ENCODE data around the gene EPN2. TPM values are rescaled to one million over a fixed set of nuclear protein-coding genes. Genes with fewer than 3 reads are reported as not detected.

The EPN2 gene
- total RNA-seq, 1 donor from 2014 or later: 42.1 TPM

DNA sequence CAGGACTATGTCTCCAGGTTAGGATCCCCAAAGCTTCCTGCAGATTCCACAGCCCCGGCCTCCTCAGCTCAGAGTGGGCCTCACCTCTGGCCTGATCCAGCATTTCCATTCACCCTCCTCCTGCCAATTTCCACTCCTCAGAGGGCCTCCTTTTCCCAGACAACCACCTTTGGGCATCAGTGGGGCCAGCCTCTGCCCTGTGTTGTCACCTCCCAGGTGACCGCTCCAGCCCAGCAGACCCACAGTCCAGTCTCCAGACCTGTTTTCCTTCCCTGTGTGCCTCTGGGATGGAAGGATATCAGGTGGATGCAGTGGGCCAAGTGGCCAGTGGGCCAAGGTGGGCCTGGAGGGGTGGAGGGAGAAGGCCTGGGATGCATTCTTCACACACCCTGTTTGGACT is 92.7 kb downstream of the EPN2 start:
- no peak for DNase-seq (ENCODE audit: low spot score)

- DNase-seq (ENCODE audit: low spot score): no peak
These were observed 93.1 kb downstream of the EPN2 start for GRCh38 chr17:19330271-19330670.

DNA sequence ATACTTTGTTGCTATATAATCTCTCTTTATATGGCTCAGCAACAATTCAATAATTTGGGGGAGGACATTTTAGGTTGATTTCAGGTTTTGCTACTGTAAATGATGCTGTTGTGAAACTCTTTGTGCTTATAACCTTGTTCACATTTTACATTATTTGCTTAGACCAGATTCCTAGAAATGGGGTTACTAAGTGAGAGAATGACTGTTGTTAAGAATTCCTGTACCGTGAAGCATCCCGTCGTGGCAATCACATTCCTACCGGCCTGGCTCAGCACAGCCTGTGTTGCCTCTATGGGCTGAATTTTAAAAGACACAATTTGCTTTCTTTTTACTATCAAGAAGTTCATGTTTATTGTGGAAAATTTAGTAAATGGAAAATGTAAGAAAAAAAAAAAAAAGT is 94.0 kb downstream of the EPN2 start:
- peak; percentile 61 for DNase-seq (ENCODE audit: low spot score)

DNA sequence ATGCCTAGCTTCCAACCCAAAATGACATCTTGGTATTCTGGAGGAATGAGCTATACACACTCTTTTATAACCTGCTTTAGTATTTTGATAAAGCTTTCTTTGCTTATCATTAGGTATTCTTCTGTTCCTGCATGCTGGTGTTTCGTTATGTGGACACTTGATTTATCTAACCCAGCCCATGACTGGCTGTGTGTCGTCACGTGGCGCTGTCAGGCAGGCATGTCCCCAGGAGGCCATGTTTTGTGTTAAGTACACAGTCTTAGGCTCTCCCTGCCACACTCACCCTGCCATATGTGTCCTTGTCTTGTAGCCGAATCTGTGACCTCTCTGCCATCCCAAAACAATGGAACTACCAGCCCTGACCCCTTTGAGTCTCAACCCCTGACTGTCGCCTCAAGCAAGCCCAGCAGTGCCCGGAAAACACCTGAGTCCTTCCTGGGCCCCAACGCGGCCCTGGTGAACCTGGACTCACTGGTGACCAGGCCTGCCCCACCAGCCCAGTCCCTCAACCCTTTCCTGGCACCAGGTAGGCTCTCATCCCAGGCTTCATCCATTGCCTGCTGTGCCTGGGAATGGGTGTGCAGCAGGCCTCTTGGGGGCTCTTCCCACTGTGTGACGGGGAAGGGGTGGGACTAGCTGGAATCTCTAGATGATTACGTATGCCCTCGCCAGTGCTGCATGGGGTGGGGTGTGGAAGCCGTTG is 94.5 kb downstream of the EPN2 start:
- no peak for DNase-seq (ENCODE audit: low spot score)

DNA sequence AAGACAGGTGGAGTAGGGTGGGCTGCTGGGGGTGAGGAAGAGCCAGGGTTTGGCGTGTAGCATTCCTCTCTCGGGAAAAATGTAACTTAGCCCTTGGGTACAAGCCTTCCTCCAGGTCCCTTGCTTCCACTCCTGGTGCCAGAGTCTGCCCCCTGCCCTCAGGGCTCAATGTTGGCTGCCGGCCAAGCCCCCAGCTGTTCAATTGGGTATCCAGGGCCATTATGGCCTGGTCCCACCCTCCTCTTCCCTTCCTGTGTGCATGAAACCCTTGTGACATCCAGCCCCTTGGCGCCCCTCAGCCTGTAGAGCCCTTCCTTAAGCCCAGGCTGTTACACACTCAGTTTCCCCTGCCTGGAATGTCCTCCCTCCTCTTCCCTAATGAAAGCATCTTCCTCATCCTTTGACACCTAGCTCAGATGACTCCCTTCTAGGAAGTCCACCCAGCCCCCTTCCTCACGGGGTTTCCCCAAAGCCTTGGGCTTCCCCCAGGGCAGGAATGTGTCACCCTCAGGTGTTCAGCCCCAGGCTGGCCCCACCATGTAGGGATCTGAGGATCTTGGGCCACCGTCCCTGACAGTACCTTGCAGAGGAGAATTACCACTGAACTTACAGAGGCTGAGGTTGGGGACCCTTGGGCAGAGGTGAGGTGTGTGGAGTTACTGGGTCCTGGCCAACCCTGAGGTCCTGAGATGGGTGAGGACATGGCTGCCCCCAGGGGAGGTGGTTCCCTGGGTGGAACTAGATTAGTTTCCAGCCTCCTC is 95.4 kb downstream of the EPN2 start:
- no peak for DNase-seq (ENCODE audit: low spot score)

DNA sequence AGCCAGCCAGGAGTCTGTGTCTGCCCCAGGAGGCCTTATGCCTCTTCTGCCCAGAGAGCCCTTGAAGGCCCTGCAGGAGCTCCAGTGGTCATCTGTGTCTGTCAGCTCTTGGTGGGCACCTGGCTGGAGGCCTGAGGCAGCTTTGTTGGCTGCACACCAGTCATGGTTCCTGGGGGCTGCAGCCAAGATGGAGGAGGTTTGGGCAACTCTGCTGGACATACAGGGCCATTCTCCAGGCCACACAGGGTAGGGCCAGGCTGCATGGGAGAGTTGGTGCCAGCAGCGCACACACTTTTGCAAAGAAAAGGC is 95.9 kb downstream of the EPN2 start:
- no peak for DNase-seq (ENCODE audit: low spot score)

GRCh38 chr17:19333736-19334290 is 96.6 kb downstream of the EPN2 start:
- DNase-seq (ENCODE audit: low spot score): no peak

GRCh38 chr17:19334331-19334730 is 97.2 kb downstream of the EPN2 start:
- no peak for DNase-seq (ENCODE audit: low spot score)

- DNase-seq (ENCODE audit: low spot score): no peak
These were observed 98.9 kb downstream of the EPN2 start for GRCh38 chr17:19335951-19336631.

- no peak for DNase-seq (ENCODE audit: low spot score)
These were observed 100.0 kb downstream of the EPN2 start for GRCh38 chr17:19336938-19337711.

- DNase-seq (ENCODE audit: low spot score): peak; percentile 31
These were observed 100.5 kb downstream of the EPN2 start for GRCh38 chr17:19337712-19338023.

- peak; percentile 35 for DNase-seq (ENCODE audit: low spot score)
These were observed 101.1 kb downstream of the EPN2 start for GRCh38 chr17:19338031-19338990.

GRCh38 chr17:19339341-19339815 is 102.2 kb downstream of the EPN2 start:
- no peak for DNase-seq (ENCODE audit: low spot score)

DNA sequence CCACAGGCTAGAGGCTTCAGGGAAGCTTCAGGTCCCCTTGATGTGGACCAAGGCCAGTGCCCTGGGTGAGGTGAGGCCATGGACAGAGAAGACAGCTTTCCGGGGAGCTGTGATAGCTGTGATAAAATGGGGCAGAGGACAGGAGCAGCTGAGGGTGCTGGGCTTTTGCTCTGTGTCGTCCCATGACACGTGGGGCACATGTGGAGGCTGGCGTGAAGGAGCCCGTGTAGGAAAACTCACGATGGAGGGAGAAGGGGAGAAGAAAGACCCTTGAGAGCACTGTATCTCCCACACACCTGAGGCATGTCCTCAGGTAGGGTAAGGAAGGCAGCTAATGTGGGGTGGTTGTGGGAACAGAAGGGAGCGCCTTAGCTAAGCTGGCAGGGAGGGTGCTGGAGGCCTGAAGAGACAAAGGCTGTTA is 104.1 kb downstream of the EPN2 start:
- DNase-seq (ENCODE audit: low spot score): no peak

GRCh38 chr17:19341641-19342610 is 104.8 kb downstream of the EPN2 start:
- peak; percentile 69 for DNase-seq (ENCODE audit: low spot score)

DNA sequence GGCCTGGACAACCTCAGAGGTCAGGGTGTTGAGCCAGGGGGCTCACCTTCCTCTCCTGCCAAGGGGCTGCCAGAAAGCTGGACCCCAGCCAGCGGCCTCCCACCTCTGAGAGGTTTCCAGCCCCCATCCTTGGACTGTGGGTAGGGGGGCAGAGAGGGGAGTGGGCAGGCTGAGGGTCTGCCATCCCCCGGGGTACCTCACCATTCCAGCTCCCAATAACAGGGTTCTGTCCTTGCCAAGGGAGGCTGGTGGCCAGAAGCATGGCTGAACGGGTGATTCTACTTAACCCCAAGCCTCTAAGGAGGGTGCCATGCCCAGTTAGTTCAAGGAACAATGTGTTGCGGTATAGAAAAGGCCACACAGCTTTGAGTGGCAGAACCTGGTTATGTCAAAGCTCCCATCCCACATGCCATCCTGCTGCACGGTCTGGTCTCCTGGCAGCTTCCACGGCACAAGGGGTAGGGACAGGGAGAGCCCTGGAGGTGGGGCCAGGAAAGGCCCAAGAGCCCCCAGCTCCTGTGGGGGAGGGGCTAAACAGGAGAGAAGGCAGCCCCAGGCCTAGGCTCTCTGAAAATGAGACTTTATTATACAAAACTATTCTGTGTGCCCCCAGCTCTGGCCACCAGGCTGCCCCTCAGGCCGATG is 105.6 kb downstream of the EPN2 start:
- DNase-seq (ENCODE audit: low spot score): no peak

DNA sequence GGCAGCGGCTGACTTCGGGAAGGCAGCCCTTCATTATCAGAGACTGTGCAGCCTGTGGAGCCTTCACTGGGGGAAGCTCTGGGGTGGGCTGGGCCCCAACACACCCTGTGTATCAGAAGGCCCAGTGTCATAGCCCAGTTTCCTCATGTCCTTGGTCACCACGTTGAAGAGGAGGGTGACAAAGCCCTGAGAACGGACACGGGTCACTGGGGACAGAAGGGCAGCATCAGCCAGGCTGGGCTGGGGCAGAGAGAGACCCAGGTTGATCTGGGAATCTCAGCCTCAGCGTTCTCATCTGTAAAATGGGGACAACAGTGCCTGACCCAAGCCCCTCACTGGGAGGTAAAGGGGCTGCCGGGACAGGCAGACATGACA is 106.1 kb downstream of the EPN2 start:
- DNase-seq (ENCODE audit: low spot score): no peak

GRCh38 chr17:19343671-19344151 is 106.5 kb downstream of the EPN2 start:
- no peak for DNase-seq (ENCODE audit: low spot score)
